ENCODE data around the gene SMIM41.

Gene SMIM41

DNA sequence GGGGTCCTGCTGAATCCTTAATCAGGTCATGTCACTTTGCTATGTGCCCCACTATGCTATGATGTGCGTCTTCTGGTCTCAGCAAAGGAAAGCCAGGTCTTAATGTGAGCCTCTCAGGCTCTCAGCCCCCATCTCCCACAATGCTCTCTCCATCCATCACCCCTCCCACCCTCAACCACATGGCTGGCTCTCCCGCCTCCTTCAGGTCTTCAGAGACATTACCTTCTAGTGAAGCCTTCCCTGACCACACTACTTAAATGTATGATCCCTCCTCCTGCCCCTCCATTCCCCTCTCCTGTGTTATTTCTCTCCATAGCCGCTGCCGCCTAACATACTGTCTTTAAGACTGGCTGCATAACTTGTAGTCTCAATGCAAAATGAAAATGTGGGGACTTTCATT lies 61.8 kb downstream of the SMIM41 start:
- Histone ChIP-seq H3K4me3 (replicated peaks; ENCODE audit: insufficient read depth, low read length) (no peak overlapping the region), H3K27me3 (ENCODE audit: insufficient read depth, poor library complexity, severe bottlenecking) (no peaks in the 10 kb centered on the region), H3K27ac (replicated peaks) (no peak overlapping the region)
- no peak for DNase-seq (ENCODE audit: low read depth in 1 of 2, low spot score in 1 of 2)
- TF ChIP-seq REST (IDR thresholded peaks at IDR 0.05; ENCODE audit: insufficient replicate concordance, low read depth) (no peak), SPI1 (IDR thresholded peaks at IDR 0.05; ENCODE audit: borderline replicate concordance, low read depth) (no peak), POLR2AphosphoS5 (IDR thresholded peaks at IDR 0.05; ENCODE audit: low read depth) (no peak), GABPA (IDR thresholded peaks at IDR 0.05; ENCODE audit: low read depth) (no peak), CTCF (IDR thresholded peaks at IDR 0.05; ENCODE audit: insufficient read depth, low read length) (no peak)

- no peak for TF ChIP-seq GABPA (IDR thresholded peaks at IDR 0.05; ENCODE audit: low read depth)
- no peak for TF ChIP-seq POLR2AphosphoS5 (IDR thresholded peaks at IDR 0.05; ENCODE audit: low read depth)
- no peak for TF ChIP-seq CTCF (IDR thresholded peaks at IDR 0.05; ENCODE audit: insufficient read depth, low read length)
- no peak for TF ChIP-seq REST (IDR thresholded peaks at IDR 0.05; ENCODE audit: insufficient replicate concordance, low read depth)
- no peak for TF ChIP-seq SPI1 (IDR thresholded peaks at IDR 0.05; ENCODE audit: borderline replicate concordance, low read depth)
- no peaks in the 10 kb centered on the region for H3K27me3 ChIP-seq (ENCODE audit: insufficient read depth, poor library complexity, severe bottlenecking)
- H3K27ac ChIP-seq (replicated peaks), result no peak overlapping the region
- no peak for DNase-seq (ENCODE audit: low read depth in 1 of 2, low spot score in 1 of 2)
- no peak overlapping the region for H3K4me3 ChIP-seq (replicated peaks; ENCODE audit: insufficient read depth, low read length)
Measured at GRCh38 chr12:52141875-52142274, 62.4 kb downstream of the SMIM41 start.

- DNase-seq (ENCODE audit: low read depth in 1 of 2, low spot score in 1 of 2), result no peak
- Histone ChIP-seq H3K27me3 (ENCODE audit: insufficient read depth, poor library complexity, severe bottlenecking) (no peaks in the 10 kb centered on the region), H3K27ac (replicated peaks) (no peak overlapping the region), H3K4me3 (replicated peaks; ENCODE audit: insufficient read depth, low read length) (no peak overlapping the region)
- TF ChIP-seq POLR2AphosphoS5 (IDR thresholded peaks at IDR 0.05; ENCODE audit: low read depth) (no peak), SPI1 (IDR thresholded peaks at IDR 0.05; ENCODE audit: borderline replicate concordance, low read depth) (no peak), REST (IDR thresholded peaks at IDR 0.05; ENCODE audit: insufficient replicate concordance, low read depth) (no peak), CTCF (IDR thresholded peaks at IDR 0.05; ENCODE audit: insufficient read depth, low read length) (no peak), GABPA (IDR thresholded peaks at IDR 0.05; ENCODE audit: low read depth) (no peak)
Measured at GRCh38 chr12:52142431-52142830, 62.9 kb downstream of the SMIM41 start.

All from HL-60 (cell line).